ENCODE results near the gene VPS11.

The VPS11 gene

GRCh38 chr11:119061256-119061655, 6.4 kb upstream of the VPS11 start:
- H3K9ac ChIP-seq (ENCODE audit: low read depth, low read length, poor library complexity, severe bottlenecking) = no peak overlapping the region
- TF ChIP-seq CTCF (conservative IDR thresholded peaks at IDR 0.05; ENCODE audit: low read length) (no peak), EZH2phosphoT487 (IDR thresholded peaks at IDR 0.05; ENCODE audit: borderline replicate concordance) (no peak)
- H3K27me3 ChIP-seq (ENCODE audit: insufficient read depth, low read length, poor library complexity, severe bottlenecking) = peaks cover 6% of the 10 kb centered on the region
- no peaks in the 10 kb centered on the region for H3K9me2 ChIP-seq (replicated peaks; ENCODE audit: low read depth, low read length)
- H3K4me1 ChIP-seq (ENCODE audit: insufficient read depth, low read length, poor library complexity, severe bottlenecking) = peaks cover 13% of the 10 kb centered on the region
- peaks cover 19% of the 10 kb centered on the region for H3K79me2 ChIP-seq (ENCODE audit: insufficient read depth, low read length)
- peaks cover 5% of the 10 kb centered on the region for H4K20me1 ChIP-seq (ENCODE audit: insufficient read depth, low read length, poor library complexity, severe bottlenecking)
- no peaks in the 10 kb centered on the region for H3K9me3 ChIP-seq (ENCODE audit: insufficient read depth, low read depth, low read length)
- H3K4me2 ChIP-seq (ENCODE audit: low read depth, low read length, poor library complexity, severe bottlenecking) = no peak overlapping the region
- H3K36me3 ChIP-seq (ENCODE audit: insufficient read depth, low read length) = no peaks in the 10 kb centered on the region
- no peak overlapping the region for H3K4me3 ChIP-seq (ENCODE audit: low read length, poor library complexity, severe bottlenecking)
- no peaks in the 10 kb centered on the region for H3F3A ChIP-seq (ENCODE audit: low read depth)
- H2AFZ ChIP-seq (ENCODE audit: low read length) = no peak overlapping the region

GRCh38 chr11:119062779-119063178, 4.8 kb upstream of the VPS11 start:
- H3K9ac ChIP-seq (ENCODE audit: low read depth, low read length, poor library complexity, severe bottlenecking) = no peak overlapping the region
- H2AFZ ChIP-seq (ENCODE audit: low read length) = no peak overlapping the region
- no peaks in the 10 kb centered on the region for H3K9me2 ChIP-seq (replicated peaks; ENCODE audit: low read depth, low read length)
- H3K4me1 ChIP-seq (ENCODE audit: insufficient read depth, low read length, poor library complexity, severe bottlenecking) = peaks cover 20% of the 10 kb centered on the region
- no peaks in the 10 kb centered on the region for H4K20me1 ChIP-seq (ENCODE audit: insufficient read depth, low read length, poor library complexity, severe bottlenecking)
- no peak overlapping the region for H3K4me3 ChIP-seq (ENCODE audit: low read length, poor library complexity, severe bottlenecking)
- no peaks in the 10 kb centered on the region for H3K27me3 ChIP-seq (ENCODE audit: insufficient read depth, low read length, poor library complexity, severe bottlenecking)
- H3K79me2 ChIP-seq (ENCODE audit: insufficient read depth, low read length) = peaks cover 13% of the 10 kb centered on the region
- no peaks in the 10 kb centered on the region for H3K9me3 ChIP-seq (ENCODE audit: insufficient read depth, low read depth, low read length)
- no peaks in the 10 kb centered on the region for H3K36me3 ChIP-seq (ENCODE audit: insufficient read depth, low read length)
- H3F3A ChIP-seq (ENCODE audit: low read depth) = no peaks in the 10 kb centered on the region
- no peak overlapping the region for H3K4me2 ChIP-seq (ENCODE audit: low read depth, low read length, poor library complexity, severe bottlenecking)
- TF ChIP-seq CTCF (conservative IDR thresholded peaks at IDR 0.05; ENCODE audit: low read length) (no peak), EZH2phosphoT487 (IDR thresholded peaks at IDR 0.05; ENCODE audit: borderline replicate concordance) (no peak)

GRCh38 chr11:119065369-119065768, 2.2 kb upstream of the VPS11 start:
- Histone ChIP-seq H3K4me2 (ENCODE audit: low read depth, low read length, poor library complexity, severe bottlenecking) (peak overlapping the region; percentile 29), H3K9ac (ENCODE audit: low read depth, low read length, poor library complexity, severe bottlenecking) (no peak overlapping the region), H3K4me1 (ENCODE audit: insufficient read depth, low read length, poor library complexity, severe bottlenecking) (peaks cover 20% of the 10 kb centered on the region), H2AFZ (ENCODE audit: low read length) (no peak overlapping the region), H3K9me3 (ENCODE audit: insufficient read depth, low read depth, low read length) (no peaks in the 10 kb centered on the region), H3K36me3 (ENCODE audit: insufficient read depth, low read length) (no peaks in the 10 kb centered on the region), H3K4me3 (ENCODE audit: low read length, poor library complexity, severe bottlenecking) (no peak overlapping the region), H3K9me2 (replicated peaks; ENCODE audit: low read depth, low read length) (no peaks in the 10 kb centered on the region), H3K79me2 (ENCODE audit: insufficient read depth, low read length) (peaks cover 22% of the 10 kb centered on the region), H3K27me3 (ENCODE audit: insufficient read depth, low read length, poor library complexity, severe bottlenecking) (no peaks in the 10 kb centered on the region), H3F3A (ENCODE audit: low read depth) (no peaks in the 10 kb centered on the region), H4K20me1 (ENCODE audit: insufficient read depth, low read length, poor library complexity, severe bottlenecking) (no peaks in the 10 kb centered on the region)
- TF ChIP-seq EZH2phosphoT487 (IDR thresholded peaks at IDR 0.05; ENCODE audit: borderline replicate concordance) (no peak), CTCF (conservative IDR thresholded peaks at IDR 0.05; ENCODE audit: low read length) (peak; percentile 72)
